HG03460 (cell line): ENCODE results near the gene MPP4.
"Not testable (repeated sequence)": the region's sequence is repeated elsewhere in the genome, so short reads cannot be mapped to it uniquely, and the experiment has no call there.

Experiments
- ATAC-seq: cut with Tn5 transposase; IDR thresholded peaks from one replicate; pipeline ENCODE4 v1.9.1; 2021; ENCODE audit not compliant: unreplicated experiment

MPP4 gene

GRCh38 chr2:201673546-201673945 lies 24.9 kb downstream of the MPP4 start:
- ATAC-seq = no peak

DNA sequence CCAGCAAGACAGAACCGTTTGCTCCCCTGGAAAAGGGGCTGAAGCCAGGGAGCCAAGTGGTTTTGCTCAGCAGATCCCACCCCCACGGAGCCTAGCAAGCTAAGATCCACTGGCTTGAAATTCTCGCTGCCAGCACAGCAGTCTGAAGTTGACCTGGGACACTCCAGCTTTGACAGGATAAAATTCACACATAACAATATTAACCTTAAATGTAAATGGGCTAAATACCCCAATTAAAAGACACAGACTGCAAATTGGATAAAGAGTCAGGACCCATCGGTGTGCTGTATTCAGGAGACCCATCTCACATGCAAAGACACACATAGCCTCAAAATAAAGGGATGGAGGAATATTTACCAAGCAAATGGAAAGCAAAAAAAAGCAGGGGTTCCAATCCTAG lies 27.2 kb downstream of the MPP4 start:
- not testable (repeated sequence) for ATAC-seq

- no peak for ATAC-seq
Observed at GRCh38 chr2:201669865-201670264, 28.6 kb downstream of the MPP4 start.

- ATAC-seq = no peak
Observed at GRCh38 chr2:201668402-201668910, 30.0 kb downstream of the MPP4 start.

- no peak for ATAC-seq
Observed at GRCh38 chr2:201664334-201664733, 34.1 kb downstream of the MPP4 start.

DNA sequence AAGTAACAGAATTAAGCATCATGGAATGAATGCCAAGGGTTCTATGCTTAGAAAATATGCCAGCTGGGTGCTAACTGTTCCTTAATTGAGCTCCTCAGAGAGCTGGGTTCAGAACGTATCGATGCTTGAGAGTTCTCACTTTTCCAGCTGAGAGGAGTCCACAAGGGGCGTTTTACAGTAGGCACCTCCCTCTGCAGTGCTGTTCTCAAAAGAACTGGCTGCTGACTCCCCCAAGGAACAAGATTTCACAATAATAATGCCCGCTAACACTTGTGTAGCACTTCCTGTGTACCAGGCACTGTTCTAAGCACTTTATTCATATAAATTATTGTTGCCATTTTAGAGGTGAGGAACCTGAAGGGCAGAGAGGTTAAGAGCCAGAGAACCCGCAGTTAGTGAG lies 37.1 kb downstream of the MPP4 start:
- no peak for ATAC-seq

DNA sequence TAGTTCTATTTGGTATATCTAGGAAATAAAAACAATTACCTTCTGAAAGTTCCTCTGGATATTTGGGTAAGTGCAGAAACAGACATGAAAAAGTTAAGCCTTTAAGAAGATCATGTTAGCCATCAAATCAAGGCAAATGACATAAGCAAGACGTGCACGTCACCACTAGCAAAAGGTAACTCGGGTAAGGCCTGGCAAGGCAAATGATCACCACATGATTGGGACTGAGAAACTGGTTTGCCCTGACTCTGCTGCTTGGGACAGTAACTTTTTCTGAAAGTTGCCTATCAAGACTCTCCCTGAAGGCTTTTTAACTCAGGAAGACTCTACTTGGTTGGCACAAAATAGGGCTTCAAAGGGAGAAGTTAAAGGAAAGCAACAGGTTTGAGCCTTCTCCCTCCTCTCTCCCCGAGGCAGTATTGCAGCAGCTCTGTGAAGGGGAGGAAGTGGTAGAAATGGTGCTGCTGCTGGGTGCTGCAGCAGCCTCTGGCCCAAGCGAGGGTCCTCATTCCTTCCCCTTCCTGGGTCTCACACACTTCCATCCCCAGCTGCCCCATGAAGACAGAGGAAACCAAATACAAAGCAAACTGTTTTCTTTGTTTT lies 38.0 kb downstream of the MPP4 start:
- ATAC-seq = no peak

DNA sequence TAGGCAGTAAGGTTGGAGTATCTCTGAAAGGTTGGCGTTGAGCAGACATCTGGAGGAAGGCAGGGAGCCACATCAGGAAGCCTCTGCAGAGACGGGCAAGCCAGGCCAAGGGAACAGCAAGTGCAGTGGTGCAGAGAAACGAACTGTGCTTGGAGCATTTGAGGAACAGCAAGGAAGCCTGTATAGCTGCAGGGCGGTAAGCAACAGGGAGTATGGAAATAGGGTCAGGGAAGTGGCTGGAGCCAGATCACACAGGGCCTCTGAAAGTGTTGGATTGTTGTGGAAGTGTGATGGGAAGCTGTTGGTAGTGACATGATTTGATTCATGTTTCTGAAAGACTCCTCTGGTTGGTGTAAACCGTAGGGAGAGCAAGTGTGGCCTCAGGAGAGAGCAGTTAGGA lies 41.7 kb downstream of the MPP4 start:
- no peak for ATAC-seq

DNA sequence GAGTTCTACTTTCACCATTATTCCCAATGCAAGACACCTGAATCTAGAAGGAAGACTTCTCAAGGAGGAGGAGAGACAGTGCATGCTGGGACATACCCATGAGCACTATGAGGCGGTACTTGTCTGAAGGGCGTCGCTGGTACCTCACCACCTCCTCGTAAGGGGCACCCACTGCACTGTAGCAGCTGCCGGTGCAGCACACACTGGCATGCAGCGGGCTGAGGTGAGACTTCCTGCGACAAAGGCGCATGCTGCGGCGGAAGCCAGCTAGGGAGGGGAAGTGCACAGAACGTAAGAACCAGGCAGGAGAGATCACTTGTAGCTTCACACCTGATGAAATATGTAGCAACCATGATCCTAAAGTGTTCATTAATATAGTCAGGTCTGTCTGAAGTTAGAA lies 42.3 kb downstream of the MPP4 start:
- no peak for ATAC-seq

- no peak for ATAC-seq
Observed at GRCh38 chr2:201654616-201655384, 43.6 kb downstream of the MPP4 start.

DNA sequence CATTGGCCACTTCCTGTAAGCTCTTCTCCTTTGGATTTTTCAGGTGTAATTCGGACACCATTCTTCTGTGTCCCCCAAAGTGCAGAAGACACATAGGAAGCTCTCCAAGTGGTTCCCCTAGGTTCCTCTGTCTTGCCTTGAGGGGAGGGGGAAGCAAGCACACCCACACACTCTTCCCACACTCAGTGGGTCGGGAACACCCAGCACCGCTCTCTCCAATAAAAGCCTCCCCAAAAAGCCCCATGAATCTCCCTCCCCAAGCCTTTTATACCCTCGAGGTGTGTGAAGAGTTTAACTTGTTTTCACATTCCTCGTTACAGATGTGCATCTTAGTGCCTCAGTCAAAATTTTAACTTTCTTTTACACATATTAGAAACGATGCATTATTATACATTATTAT lies 45.2 kb downstream of the MPP4 start:
- no peak for ATAC-seq

GRCh38 chr2:201649442-201649841 lies 49.0 kb downstream of the MPP4 start:
- ATAC-seq = no peak

GRCh38 chr2:201647431-201647830 lies 51.0 kb downstream of the MPP4 start:
- ATAC-seq = no peak

- ATAC-seq = no peak
Observed at GRCh38 chr2:201644001-201644400, 54.4 kb downstream of the MPP4 start.

- ATAC-seq = peak; percentile 49
Observed at GRCh38 chr2:201643216-201643890, 55.1 kb downstream of the MPP4 start, which contains the start of gene TMEM237. Gene TMEM237 (minus strand): TSS chr2:201643503. CDS start chr2:201643400, 103 bp downstream.

DNA sequence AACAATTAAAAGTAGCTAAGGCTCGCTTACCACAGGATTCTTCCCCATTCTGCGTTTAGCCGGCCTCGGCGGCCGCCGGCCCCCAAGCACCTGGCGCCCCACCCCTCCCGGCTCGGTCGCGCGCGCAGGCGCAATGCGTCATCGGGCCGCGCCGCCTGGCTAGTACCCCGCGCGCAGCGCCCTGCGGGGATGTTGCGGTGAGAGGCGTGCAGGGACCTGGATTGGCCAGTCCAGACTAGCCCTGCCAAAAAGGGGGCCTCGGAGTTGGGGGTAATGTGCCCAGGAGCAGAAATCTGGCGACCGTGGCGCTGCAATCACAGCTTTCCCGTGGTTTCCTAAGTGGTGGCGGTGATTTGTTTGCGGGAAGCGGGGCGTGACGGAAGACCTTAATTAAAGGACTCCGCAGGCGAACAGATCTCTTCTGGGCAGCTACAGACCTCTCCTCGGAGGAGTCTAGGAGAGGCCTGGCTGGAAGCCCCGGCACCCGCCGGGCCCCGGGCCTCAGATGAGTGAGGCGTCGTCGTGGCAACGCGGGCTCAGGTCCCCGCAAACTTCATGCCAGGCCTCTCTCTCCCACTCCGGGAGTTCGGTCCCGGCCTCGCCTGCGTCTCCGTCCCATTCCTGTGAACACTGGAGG lies 55.7 kb downstream of the MPP4 start:
- ATAC-seq = peak; percentile 85

- ATAC-seq = peak; percentile 29
Observed at GRCh38 chr2:201642086-201642578, 56.3 kb downstream of the MPP4 start.

DNA sequence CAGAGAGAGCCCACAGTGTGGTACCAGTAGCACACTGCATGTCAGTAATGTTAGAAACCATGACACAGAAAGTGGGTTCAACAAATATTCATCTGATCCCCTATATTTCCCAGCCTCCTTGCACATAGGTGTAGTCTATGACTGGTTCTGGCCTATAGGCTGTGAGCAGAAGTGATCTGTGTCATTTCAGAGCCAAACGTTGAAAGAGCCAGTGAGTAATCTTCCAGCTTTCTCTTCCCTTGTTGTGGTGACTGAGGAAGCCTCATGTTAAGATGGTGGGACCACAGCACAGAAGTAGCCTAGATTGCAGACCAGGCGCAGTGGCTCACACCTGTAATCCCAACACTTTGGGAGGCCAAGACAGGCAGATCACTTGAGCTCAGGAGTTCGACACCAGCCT lies 59.2 kb downstream of the MPP4 start:
- no peak for ATAC-seq

DNA sequence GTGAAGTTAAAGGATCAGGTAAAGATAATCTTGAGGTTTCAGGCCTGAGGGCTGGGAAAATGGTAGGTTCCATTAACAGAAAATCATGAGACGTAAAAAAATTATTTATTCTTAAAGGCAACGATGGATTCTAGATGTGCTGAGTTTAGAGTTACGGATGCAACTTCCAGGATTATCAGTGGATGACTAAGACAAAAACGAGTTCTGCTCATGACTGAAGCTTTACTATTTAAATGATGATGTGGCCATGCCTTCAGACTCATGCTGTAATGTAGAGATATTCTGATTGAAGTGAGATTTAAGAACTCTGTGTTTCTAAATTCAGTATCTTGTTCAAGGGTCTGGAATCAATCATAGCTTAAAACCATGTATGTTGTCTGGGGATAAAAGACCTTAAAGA lies 60.1 kb downstream of the MPP4 start:
- no peak for ATAC-seq

- ATAC-seq = no peak
Observed at GRCh38 chr2:201633661-201634249, 64.7 kb downstream of the MPP4 start.

- ATAC-seq = no peak
Observed at GRCh38 chr2:201631041-201631440, 67.4 kb downstream of the MPP4 start.
